Body of pancreas (tissue), 4 donors: ENCODE measurements around the gene LY6G6D. TPM values are rescaled to one million over a fixed set of nuclear protein-coding genes. Genes with fewer than 3 reads are reported as not detected.

ENCODE experiments used
- ATAC-seq: fragments of 150-250 bp; one replicate; pipeline ENCODE4 v1.9.1; 2016
- DNase-seq, 4 donors: peaks; one replicate each; pipeline ENCODE4 v3.0.0-alpha.2; 2019
- H3K27ac ChIP-seq, 4 donors: fragments of 200-600 bp; sonication (generic); 1 replicate in 3 of 4; 2 replicates in 1 of 4; pipeline versions ENCODE4 v1.5.1 to v1.6.1; 2016 to 2019; ENCODE audit warnings: mild to moderate bottlenecking in 1 of 4, mixed read lengths in 1 of 4, moderate library complexity in 1 of 4
- H3K27me3 ChIP-seq, 2 donors: fragments of 200-600 bp; sonication (generic); one replicate each; pipeline ENCODE4 v1.6.0; 2016; ENCODE audit warnings: mild to moderate bottlenecking in 1 of 2
- H3K36me3 ChIP-seq, 2 donors: fragments of 200-600 bp; sonication (generic); replicated peaks in 1 of 2; 2 replicates each; pipeline ENCODE4 v1.5.1; 2016; ENCODE audit warnings: low read depth in 2 of 2; ENCODE audit not compliant: insufficient read depth in 1 of 2
- H3K4me1 ChIP-seq: fragments of 200-600 bp; sonication (generic); one replicate; pipeline ENCODE4 v1.6.0; 2016
- H3K4me3 ChIP-seq, 2 donors: fragments of 200-600 bp; sonication (generic); 1 replicate in 1 of 2; 2 replicates in 1 of 2; pipeline ENCODE4 v1.5.1; 2016 to 2019
- H3K9me3 ChIP-seq, 3 donors: fragments of 200-600 bp; sonication (generic); 1 replicate in 2 of 3; 2 replicates in 1 of 3; pipeline ENCODE4 v1.5.1; 2016
- POLR2A ChIP-seq, 3 donors: fragments of 450-650 bp; IDR thresholded peaks; one replicate each; pipeline ENCODE4 v1.6.1; 2016; ENCODE audit warnings: antibody characterized with exemption in 3 of 3, mild to moderate bottlenecking in 2 of 3
- WGBS, 2 donors: methylation state at CpG; one replicate each; pipeline ENCODE4 v1.1.5; 2017; 5-methylcytosine and 5-hydroxymethylcytosine counted together
- intact Hi-C: fragments of 100-400 bp; cut with DNase I; formaldehyde crosslinking; loops from one replicate; pipeline ENCODE4 v1.15.1; 2023
- total RNA-seq, 2 donors: library from RNA; depleted of rRNA; stranded (reverse); fragments of >200 nt; gene quantifications; one replicate each; pipeline ENCODE4 v1.1.0, GENCODE V29; 2016
- TF ChIP-seq, protein P1 (sequence below), 7 experiments: fragments of 450-650 bp in 4 of 7; fragments of 200-600 bp in 3 of 7; sonication (generic) in 3 of 7; IDR thresholded peaks; one replicate each; pipeline ENCODE4 v1.5.1; 2016 to 2019; ENCODE audit warnings: antibody characterized with exemption in 7 of 7

LY6G6D gene
- total RNA-seq, 2 donors from 2014 or later = not detected

DNA sequence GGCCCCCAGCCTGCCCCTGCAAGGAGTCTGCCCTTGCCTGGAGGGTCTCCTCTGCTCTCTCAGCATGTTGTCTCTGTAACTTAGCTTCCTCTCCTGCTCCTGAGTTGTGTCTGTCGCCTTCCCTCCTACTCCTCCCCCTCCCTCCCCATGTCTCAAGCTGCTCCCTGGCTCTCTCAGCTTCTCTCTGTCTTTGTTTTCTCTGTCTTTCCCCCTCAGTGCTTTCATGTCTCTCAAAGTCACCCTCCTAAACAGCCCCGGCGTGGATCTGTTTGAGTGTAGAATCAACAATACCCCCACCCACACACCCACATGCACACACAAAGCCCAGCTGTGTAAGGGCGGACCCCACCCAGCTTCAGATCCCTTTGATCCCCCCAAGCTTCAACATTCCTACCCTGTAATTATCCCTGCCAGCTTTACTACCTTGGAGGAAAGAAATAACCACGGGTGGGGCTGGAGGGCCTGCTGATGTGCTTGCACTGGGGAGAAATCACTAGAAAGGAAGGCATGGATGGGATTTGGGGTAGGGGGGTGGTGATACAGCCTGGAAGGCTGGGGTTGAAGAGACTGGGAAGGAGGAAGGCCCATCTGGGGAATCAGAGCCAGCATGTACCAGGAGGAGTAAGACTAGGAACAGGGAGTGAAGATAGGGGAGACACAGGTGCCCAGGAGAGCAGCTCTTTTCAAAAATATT lies 1.0 kb upstream of the LY6G6D start:
- no peak overlapping the region for H3K27ac ChIP-seq
- no peaks in the 10 kb centered on the region for H3K27me3 ChIP-seq
- H3K9me3 ChIP-seq = no peaks in the 10 kb centered on the region
- ATAC-seq = no peak
- DNase-seq = no peak
- no peaks in the 10 kb centered on the region for H3K36me3 ChIP-seq
- TF ChIP-seq, protein P1, sequence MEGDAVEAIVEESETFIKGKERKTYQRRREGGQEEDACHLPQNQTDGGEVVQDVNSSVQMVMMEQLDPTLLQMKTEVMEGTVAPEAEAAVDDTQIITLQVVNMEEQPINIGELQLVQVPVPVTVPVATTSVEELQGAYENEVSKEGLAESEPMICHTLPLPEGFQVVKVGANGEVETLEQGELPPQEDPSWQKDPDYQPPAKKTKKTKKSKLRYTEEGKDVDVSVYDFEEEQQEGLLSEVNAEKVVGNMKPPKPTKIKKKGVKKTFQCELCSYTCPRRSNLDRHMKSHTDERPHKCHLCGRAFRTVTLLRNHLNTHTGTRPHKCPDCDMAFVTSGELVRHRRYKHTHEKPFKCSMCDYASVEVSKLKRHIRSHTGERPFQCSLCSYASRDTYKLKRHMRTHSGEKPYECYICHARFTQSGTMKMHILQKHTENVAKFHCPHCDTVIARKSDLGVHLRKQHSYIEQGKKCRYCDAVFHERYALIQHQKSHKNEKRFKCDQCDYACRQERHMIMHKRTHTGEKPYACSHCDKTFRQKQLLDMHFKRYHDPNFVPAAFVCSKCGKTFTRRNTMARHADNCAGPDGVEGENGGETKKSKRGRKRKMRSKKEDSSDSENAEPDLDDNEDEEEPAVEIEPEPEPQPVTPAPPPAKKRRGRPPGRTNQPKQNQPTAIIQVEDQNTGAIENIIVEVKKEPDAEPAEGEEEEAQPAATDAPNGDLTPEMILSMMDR (IDR thresholded peaks at IDR 0.05) = no peak
- no peak for TF ChIP-seq POLR2A (IDR thresholded peaks at IDR 0.05)
- 33 to 40% methylated on average over 5 of the region's 5 CpGs for WGBS, 2 donors
- intact Hi-C loops = no loop called here
- H3K4me1 ChIP-seq = peaks cover 11% of the 10 kb centered on the region
- H3K4me3 ChIP-seq = no peak overlapping the region

DNA sequence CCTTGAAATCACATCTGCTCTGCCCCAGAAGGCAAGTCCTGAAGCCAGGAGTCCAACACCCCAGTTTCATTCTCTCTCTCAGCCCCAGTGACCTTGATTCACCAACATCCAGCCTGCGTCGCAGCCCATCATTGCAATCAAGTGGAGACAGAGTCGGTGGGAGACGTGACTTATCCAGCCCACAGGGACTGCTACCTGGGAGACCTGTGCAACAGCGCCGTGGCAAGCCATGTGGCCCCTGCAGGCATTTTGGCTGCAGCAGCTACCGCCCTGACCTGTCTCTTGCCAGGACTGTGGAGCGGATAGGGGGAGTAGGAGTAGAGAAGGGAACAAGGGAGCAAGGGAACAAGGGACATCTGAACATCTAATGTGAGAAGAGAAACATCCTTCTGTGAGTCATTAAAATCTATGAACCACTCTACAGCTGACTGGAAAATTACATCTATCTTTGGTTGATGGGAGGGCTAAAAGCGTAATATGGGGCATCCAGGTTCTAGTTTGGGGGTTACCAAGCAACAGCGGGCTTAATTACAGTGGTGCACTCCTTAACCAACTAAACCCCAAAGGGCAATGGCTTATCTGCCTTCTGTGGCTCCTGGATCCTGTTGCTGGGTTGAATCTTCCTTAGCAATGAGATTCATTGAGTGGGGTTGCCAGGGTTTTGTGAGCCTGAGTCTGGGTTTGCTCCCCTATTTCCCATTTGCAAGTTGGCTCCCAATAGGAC lies 2.5 kb downstream of the LY6G6D start:
- Histone ChIP-seq H3K27ac (peak overlapping the region in 1 of 4 donors; percentile 30), H3K36me3 (no peaks in the 10 kb centered on the region), H3K27me3 (no peaks in the 10 kb centered on the region), H3K9me3 (no peaks in the 10 kb centered on the region), H3K4me1 (peaks cover 11% of the 10 kb centered on the region), H3K4me3 (no peak overlapping the region)
- no peak for TF ChIP-seq POLR2A (IDR thresholded peaks at IDR 0.05)
- TF ChIP-seq, protein P1 (IDR thresholded peaks at IDR 0.05) = peak in 4 of 7 experiments; percentile 19 to 27 (median 22)
- peak; percentile 55 for ATAC-seq
- WGBS, 2 donors = 63 to 72% methylated on average over 10 of the region's 10 CpGs
- DNase-seq = peak in 3 of 4 donors; percentile 44 to 48 (median 46)
- intact Hi-C loops = no loop called here

DNA sequence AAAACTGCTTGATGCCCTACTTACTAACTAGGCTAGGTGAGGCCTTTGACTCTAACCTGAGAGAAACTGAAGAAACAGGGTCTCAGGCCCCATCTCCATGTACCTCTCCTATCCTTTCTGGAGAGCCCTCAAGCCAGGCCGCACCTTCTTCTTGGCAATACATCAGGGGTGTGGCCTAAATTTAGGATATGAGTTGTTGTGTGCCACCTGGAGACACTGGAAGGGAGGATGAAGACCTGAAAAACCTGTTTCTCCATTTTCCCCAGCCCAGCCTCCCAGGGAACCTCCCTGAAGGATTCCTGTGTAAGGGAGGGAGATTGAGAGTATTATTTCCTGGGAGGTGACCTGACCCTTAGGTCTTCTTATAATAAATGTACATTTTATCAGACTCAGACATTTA lies 3.1 kb downstream of the LY6G6D start:
- no peak for TF ChIP-seq POLR2A (IDR thresholded peaks at IDR 0.05)
- TF ChIP-seq, protein P1 (IDR thresholded peaks at IDR 0.05) = no peak
- WGBS, 2 donors = 36 to 50% methylated on average over 1 of the region's 1 CpG
- Histone ChIP-seq H3K27me3 (no peaks in the 10 kb centered on the region), H3K27ac (peak overlapping the region in 2 of 4 donors; percentile 30), H3K4me1 (peaks cover 11% of the 10 kb centered on the region), H3K4me3 (no peak overlapping the region), H3K9me3 (no peaks in the 10 kb centered on the region), H3K36me3 (no peaks in the 10 kb centered on the region)
- DNase-seq = peak in 3 of 4 donors; percentile 29 to 38 (median 30)
- intact Hi-C loops = no loop called here
- ATAC-seq = peak; percentile 58

DNA sequence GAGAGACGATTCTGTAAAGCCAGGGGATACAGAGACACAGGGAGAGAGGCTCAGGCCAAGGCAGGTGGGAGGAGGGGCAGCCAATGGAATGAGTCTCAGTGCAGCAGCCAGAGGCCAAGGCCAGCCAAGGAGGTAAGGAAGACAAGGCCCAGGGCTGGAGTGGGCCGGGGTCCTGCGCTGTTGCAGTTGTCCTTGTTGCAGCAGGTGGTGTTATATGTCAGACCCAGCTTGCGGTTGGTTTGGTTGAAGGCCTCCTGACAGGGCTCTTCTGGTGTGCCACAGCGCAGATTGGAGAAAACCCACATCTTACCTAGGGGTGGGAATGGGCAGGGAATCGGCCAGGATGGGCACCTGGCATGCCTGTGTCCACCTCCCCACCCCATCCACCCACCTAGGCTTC lies 3.9 kb downstream of the LY6G6D start:
- H3K9me3 ChIP-seq = no peaks in the 10 kb centered on the region
- ATAC-seq (no peak), DNase-seq (no peak)
- H3K27me3 ChIP-seq = no peaks in the 10 kb centered on the region
- TF ChIP-seq, protein P1 (IDR thresholded peaks at IDR 0.05) = no peak
- no peak for TF ChIP-seq POLR2A (IDR thresholded peaks at IDR 0.05)
- H3K27ac ChIP-seq = peak overlapping the region in 2 of 4 donors; percentile 30
- no peaks in the 10 kb centered on the region for H3K36me3 ChIP-seq
- H3K4me1 ChIP-seq = peaks cover 11% of the 10 kb centered on the region
- 52 to 65% methylated on average over 5 to 6 of the region's 6 CpGs for WGBS, 2 donors
- no peak overlapping the region for H3K4me3 ChIP-seq
- intact Hi-C loops = no loop called here
